T-helper 2 cell (primary cell): Measurements from ENCODE around the gene FAIM2.

ENCODE experiments used
- DNase-seq, 5 experiments: peaks; one replicate each; pipeline versions ENCODE4 v3.0.0 to v3.0.0-alpha.2; 2012 to 2022
- total RNA-seq, 2 donors: gene quantifications; one replicate each; lab custom pipeline; 2026; lab: John Stamatoyannopoulos, UW

Gene FAIM2
- total RNA-seq = 0 to 0.34 reads per million in 2 donors

- peak in 4 of 5 experiments; percentile 14 to 59 (median 28) for DNase-seq
Measured at GRCh38 chr12:49903700-49904423, at the start of gene FAIM2. FAIM2 (minus strand) TSS chr12:49903900; CDS start chr12:49903792, 108 bp downstream.

GRCh38 chr12:49953151-49953550 lies 49.5 kb upstream of the FAIM2 start:
- no peak for DNase-seq

GRCh38 chr12:49952391-49953055 lies 48.8 kb upstream of the FAIM2 start:
- DNase-seq = no peak

GRCh38 chr12:49951411-49952240 lies 47.9 kb upstream of the FAIM2 start:
- DNase-seq = no peak

GRCh38 chr12:49950273-49951251 lies 46.9 kb upstream of the FAIM2 start, which contains the start of gene AQP2:
AQP2 (plus strand) TSS chr12:49950737; CDS start chr12:49950831, 94 bp downstream.
- no peak for DNase-seq

- DNase-seq = no peak
Measured at GRCh38 chr12:49949866-49950265, 46.2 kb upstream of the FAIM2 start.

- no peak for DNase-seq
Measured at GRCh38 chr12:49948866-49949845, 45.5 kb upstream of the FAIM2 start.

GRCh38 chr12:49947593-49948226 lies 44.0 kb upstream of the FAIM2 start:
- no peak for DNase-seq

- no peak for DNase-seq
Measured at GRCh38 chr12:49946497-49946896, 42.8 kb upstream of the FAIM2 start.

GRCh38 chr12:49946086-49946485 lies 42.4 kb upstream of the FAIM2 start:
- DNase-seq = no peak

- peak; percentile 52 to 86 (median 61) for DNase-seq
Measured at GRCh38 chr12:49945394-49946080, 41.8 kb upstream of the FAIM2 start.

- no peak for DNase-seq
Measured at GRCh38 chr12:49944718-49945117, 41.0 kb upstream of the FAIM2 start.

GRCh38 chr12:49944046-49944445 lies 40.3 kb upstream of the FAIM2 start:
- DNase-seq = no peak

- DNase-seq = no peak
Measured at GRCh38 chr12:49943625-49943960, 39.9 kb upstream of the FAIM2 start.

GRCh38 chr12:49942921-49943624 lies 39.4 kb upstream of the FAIM2 start:
- no peak for DNase-seq

- DNase-seq = no peak
Measured at GRCh38 chr12:49942512-49942893, 38.8 kb upstream of the FAIM2 start.

GRCh38 chr12:49941556-49942511 lies 38.1 kb upstream of the FAIM2 start:
- DNase-seq = no peak

- DNase-seq = no peak
Measured at GRCh38 chr12:49939707-49940106, 36.0 kb upstream of the FAIM2 start.
